ENCODE measurements around the gene LHB. TPM values are rescaled to one million over a fixed set of nuclear protein-coding genes. Genes with fewer than 3 reads are reported as not detected.

LHB gene
- total RNA-seq, 1 donor from 2014 or later: 0.48 TPM

DNA sequence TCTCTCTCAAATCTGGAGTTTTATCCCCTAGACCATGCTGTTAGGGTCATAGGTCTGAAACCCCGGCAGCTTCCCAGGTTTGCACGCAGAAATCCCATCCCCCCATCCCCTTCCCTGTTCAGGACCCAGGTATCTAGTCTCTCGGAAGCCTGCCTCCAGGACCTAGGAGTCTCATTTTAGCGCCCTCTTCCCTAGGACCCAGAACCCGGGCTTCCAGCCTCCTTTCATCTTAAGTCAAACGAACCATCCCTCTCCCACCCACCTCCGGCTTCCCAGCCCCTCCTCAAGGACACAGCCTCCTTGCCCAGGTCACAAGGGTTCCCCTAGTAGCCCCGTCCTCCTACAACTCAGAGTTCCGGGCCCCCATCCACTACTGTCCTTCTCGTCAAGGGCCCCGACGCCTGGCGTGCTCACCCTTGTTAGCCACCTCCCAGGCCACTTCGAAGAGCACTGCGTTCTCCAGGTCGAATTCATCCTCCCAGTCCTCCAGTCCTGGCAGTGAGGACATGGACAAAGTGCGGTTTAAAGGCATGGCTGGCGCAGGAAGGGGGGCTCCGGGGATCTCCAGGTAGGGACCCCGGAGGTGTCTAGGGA, 24.2 kb downstream of the LHB start:
- peak overlapping the region; percentile 72 for H3K27ac ChIP-seq (ENCODE audit: low read depth, low read length)
- Mint-ChIP-seq H3K4me1 (ENCODE audit: low read depth, unreplicated experiment) (peaks cover 25% of the 10 kb centered on the region), H3K27ac (ENCODE audit: unreplicated experiment) (peak overlapping the region; percentile 97), H3K27me3 (ENCODE audit: low read depth, unreplicated experiment) (no peaks in the 10 kb centered on the region), H3K9me3 (ENCODE audit: unreplicated experiment) (peaks cover 2% of the 10 kb centered on the region), H3K4me3 (ENCODE audit: unreplicated experiment) (peak overlapping the region; percentile 99), H3K36me3 (ENCODE audit: low read depth, unreplicated experiment) (peaks cover 6% of the 10 kb centered on the region)
- DNase-seq (ENCODE audit: low read depth) (no peak), FAIRE-seq (no peak)
- peak overlapping the region; percentile 93 for H3K4me2 ChIP-seq (ENCODE audit: low read length)
- peak overlapping the region; percentile 63 for H2AFZ ChIP-seq (ENCODE audit: low read depth, low read length)
- TF ChIP-seq, protein P1, sequence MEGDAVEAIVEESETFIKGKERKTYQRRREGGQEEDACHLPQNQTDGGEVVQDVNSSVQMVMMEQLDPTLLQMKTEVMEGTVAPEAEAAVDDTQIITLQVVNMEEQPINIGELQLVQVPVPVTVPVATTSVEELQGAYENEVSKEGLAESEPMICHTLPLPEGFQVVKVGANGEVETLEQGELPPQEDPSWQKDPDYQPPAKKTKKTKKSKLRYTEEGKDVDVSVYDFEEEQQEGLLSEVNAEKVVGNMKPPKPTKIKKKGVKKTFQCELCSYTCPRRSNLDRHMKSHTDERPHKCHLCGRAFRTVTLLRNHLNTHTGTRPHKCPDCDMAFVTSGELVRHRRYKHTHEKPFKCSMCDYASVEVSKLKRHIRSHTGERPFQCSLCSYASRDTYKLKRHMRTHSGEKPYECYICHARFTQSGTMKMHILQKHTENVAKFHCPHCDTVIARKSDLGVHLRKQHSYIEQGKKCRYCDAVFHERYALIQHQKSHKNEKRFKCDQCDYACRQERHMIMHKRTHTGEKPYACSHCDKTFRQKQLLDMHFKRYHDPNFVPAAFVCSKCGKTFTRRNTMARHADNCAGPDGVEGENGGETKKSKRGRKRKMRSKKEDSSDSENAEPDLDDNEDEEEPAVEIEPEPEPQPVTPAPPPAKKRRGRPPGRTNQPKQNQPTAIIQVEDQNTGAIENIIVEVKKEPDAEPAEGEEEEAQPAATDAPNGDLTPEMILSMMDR (IDR thresholded peaks at IDR 0.05; ENCODE audit: insufficient read depth, low read depth, low read length): no peak
- TF ChIP-seq EZH2 (IDR thresholded peaks at IDR 0.05; ENCODE audit: insufficient read depth, low read length): no peak
- no peaks in the 10 kb centered on the region for H3K9me3 ChIP-seq (ENCODE audit: insufficient read depth, low read depth, low read length)
- no peaks in the 10 kb centered on the region for H3K27me3 ChIP-seq (ENCODE audit: insufficient read depth, low read length)
- peaks cover 68% of the 10 kb centered on the region for H3K79me2 ChIP-seq (ENCODE audit: insufficient read depth, low read length)
- peaks cover 3% of the 10 kb centered on the region for H3K36me3 ChIP-seq (ENCODE audit: insufficient read depth, low read length)
- peaks cover 23% of the 10 kb centered on the region for H3K4me1 ChIP-seq (ENCODE audit: insufficient read depth, low read length)
- peaks cover 38% of the 10 kb centered on the region for H4K20me1 ChIP-seq (ENCODE audit: insufficient read depth, low read length)
- peak overlapping the region; percentile 92 for H3K9ac ChIP-seq (ENCODE audit: low read length)
- H3K4me3 ChIP-seq (ENCODE audit: insufficient read depth, low read depth, low read length): peak overlapping the region; percentile 80

DNA sequence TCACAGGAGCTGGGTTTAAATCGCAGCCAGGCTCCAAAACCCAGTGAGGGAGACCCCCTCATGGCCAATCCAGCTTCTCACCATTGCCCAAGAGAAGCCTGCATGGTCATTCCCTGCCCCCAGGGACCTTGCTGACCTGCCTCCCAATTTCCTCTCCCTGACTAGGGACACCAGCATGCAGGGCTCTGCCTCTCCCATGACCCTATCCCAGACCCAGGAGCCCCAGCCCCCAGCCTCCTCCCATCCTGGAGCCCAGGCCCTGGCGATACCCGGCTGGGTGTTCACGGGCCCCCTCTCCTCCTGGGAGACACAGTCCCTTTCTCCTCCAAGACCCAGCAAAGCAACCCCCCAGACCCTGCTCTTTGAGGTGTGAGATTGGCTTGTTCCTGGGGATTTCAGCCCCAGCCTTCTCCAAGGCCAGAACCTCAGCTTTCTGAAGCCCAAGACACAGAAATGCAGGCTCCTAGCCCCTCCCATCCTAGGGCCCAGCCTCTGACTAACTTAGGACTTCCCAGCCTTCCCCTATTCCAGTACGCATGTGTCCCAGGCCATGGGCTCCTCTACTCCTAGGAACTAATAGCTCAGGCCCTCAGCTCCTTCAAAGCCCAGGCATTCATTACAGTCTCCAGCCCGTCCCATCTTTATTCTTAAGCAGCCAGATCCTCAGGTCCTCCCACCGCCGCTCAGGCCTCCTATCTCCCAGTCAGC, 24.9 kb downstream of the LHB start:
- Histone ChIP-seq H2AFZ (ENCODE audit: low read depth, low read length) (peak overlapping the region; percentile 63), H3K79me2 (ENCODE audit: insufficient read depth, low read length) (peaks cover 62% of the 10 kb centered on the region), H4K20me1 (ENCODE audit: insufficient read depth, low read length) (peaks cover 35% of the 10 kb centered on the region), H3K4me2 (ENCODE audit: low read length) (peak overlapping the region; percentile 93), H3K36me3 (ENCODE audit: insufficient read depth, low read length) (peaks cover 3% of the 10 kb centered on the region), H3K4me3 (ENCODE audit: insufficient read depth, low read depth, low read length) (peak overlapping the region; percentile 80), H3K27me3 (ENCODE audit: insufficient read depth, low read length) (no peaks in the 10 kb centered on the region), H3K9ac (ENCODE audit: low read length) (peak overlapping the region; percentile 92), H3K27ac (ENCODE audit: low read depth, low read length) (peak overlapping the region; percentile 72), H3K4me1 (ENCODE audit: insufficient read depth, low read length) (peaks cover 23% of the 10 kb centered on the region), H3K9me3 (ENCODE audit: insufficient read depth, low read depth, low read length) (no peaks in the 10 kb centered on the region)
- H3K4me3 Mint-ChIP-seq (ENCODE audit: unreplicated experiment): peak overlapping the region; percentile 99
- peaks cover 2% of the 10 kb centered on the region for H3K9me3 Mint-ChIP-seq (ENCODE audit: unreplicated experiment)
- H3K27me3 Mint-ChIP-seq (ENCODE audit: low read depth, unreplicated experiment): no peaks in the 10 kb centered on the region
- peak; percentile 67 for DNase-seq (ENCODE audit: low read depth)
- peak overlapping the region; percentile 97 for H3K27ac Mint-ChIP-seq (ENCODE audit: unreplicated experiment)
- peaks cover 7% of the 10 kb centered on the region for H3K36me3 Mint-ChIP-seq (ENCODE audit: low read depth, unreplicated experiment)
- no peak for TF ChIP-seq EZH2 (IDR thresholded peaks at IDR 0.05; ENCODE audit: insufficient read depth, low read length)
- TF ChIP-seq, protein P1 (IDR thresholded peaks at IDR 0.05; ENCODE audit: insufficient read depth, low read depth, low read length): no peak
- no peak for FAIRE-seq
- H3K4me1 Mint-ChIP-seq (ENCODE audit: low read depth, unreplicated experiment): peaks cover 24% of the 10 kb centered on the region

Measured in astrocyte (in vitro differentiated cells and primary cell).